Stimulated activated CD8-positive, alpha-beta memory T cell treated with anti-CD3 and anti-CD28 coated beads, Interleukin-15, amount 100 ng/mL, for 1 hour (primary cell): ENCODE measurements around the gene SLC13A3.
A peak's percentile ranks its signal among the peaks of the same experiment; 100 is the strongest.
"Not testable (repeated sequence)": the region's sequence is repeated elsewhere in the genome, so short reads cannot be mapped to it uniquely, and the experiment has no call there.

Experiments
- DNase-seq: peaks from one replicate; pipeline ENCODE4 v3.0.0-alpha.2; 2020; ENCODE audit warnings: low read depth

Gene SLC13A3

GRCh38 chr20:46681032-46681854, 30.0 kb upstream of the SLC13A3 start:
- peak; percentile 55 for DNase-seq

- no peak for DNase-seq
Measured at GRCh38 chr20:46680684-46681031, 29.4 kb upstream of the SLC13A3 start.

GRCh38 chr20:46678516-46678915, 27.3 kb upstream of the SLC13A3 start:
- no peak for DNase-seq

- no peak for DNase-seq
Measured at GRCh38 chr20:46677608-46678007, 26.3 kb upstream of the SLC13A3 start.

GRCh38 chr20:46676649-46677316, 25.5 kb upstream of the SLC13A3 start:
- DNase-seq = not testable (repeated sequence)

- no peak for DNase-seq
Measured at GRCh38 chr20:46674253-46675083, 23.2 kb upstream of the SLC13A3 start.

GRCh38 chr20:46673394-46674252, 22.4 kb upstream of the SLC13A3 start:
- no peak for DNase-seq

GRCh38 chr20:46672543-46673148, 21.4 kb upstream of the SLC13A3 start:
- DNase-seq = no peak

GRCh38 chr20:46671866-46672542, 20.7 kb upstream of the SLC13A3 start:
- DNase-seq = no peak

- no peak for DNase-seq
Measured at GRCh38 chr20:46670585-46671584, 19.6 kb upstream of the SLC13A3 start.

GRCh38 chr20:46670228-46670584, 18.9 kb upstream of the SLC13A3 start:
- DNase-seq = no peak

GRCh38 chr20:46666818-46667515, 15.7 kb upstream of the SLC13A3 start:
- DNase-seq = no peak

GRCh38 chr20:46666306-46666705, 15.0 kb upstream of the SLC13A3 start:
- no peak for DNase-seq

- DNase-seq = no peak
Measured at GRCh38 chr20:46665602-46666001, 14.3 kb upstream of the SLC13A3 start.

GRCh38 chr20:46663531-46663930, 12.3 kb upstream of the SLC13A3 start:
- DNase-seq = no peak

GRCh38 chr20:46661659-46662058, 10.4 kb upstream of the SLC13A3 start:
- DNase-seq = no peak

GRCh38 chr20:46660487-46660886, 9.2 kb upstream of the SLC13A3 start:
- DNase-seq = no peak

- DNase-seq = no peak
Measured at GRCh38 chr20:46657618-46658017, 6.4 kb upstream of the SLC13A3 start.

- DNase-seq = no peak
Measured at GRCh38 chr20:46657137-46657536, 5.9 kb upstream of the SLC13A3 start.
